ENCODE results near the gene HMCES.

DNA sequence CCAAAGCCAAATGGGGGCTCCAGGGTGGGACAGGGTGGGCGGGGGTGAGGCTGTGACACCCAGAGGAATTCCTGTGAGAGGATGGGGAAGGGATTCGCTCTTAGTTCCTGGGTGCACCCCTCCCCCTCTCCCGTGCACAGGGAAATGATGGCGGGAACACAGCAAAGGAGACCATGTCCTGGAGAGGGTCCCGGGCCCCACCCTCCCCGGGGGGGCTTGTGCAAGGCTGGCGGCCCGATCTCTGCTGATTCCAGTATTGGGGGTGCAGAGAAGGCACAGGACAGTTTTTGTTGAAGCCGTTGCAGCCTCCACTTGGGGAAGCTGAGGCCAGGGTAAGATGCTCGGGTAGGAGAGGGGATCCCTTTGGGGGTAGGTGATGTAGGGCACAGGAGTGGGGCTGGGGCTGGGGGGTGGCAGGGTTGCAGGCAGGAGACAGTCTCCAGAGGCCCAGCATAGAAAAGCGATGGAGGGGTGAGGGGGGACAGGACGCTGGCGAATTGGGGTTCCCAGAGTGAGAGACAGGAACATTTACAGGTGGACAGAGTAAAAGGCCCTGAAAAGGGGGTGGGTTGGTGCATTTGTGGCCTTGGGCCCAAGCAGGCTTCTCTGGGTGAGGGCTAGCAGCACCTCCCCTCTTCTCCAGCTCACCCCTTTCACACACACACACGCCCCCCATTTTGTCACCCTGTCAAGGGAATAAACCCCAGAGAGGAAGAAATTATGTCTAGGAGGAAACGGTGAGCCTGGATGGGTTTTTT is 38.5 kb downstream of the HMCES start:
- TF ChIP-seq POLR2A (IDR thresholded peaks at IDR 0.05): no peak
- TF ChIP-seq, protein P1, sequence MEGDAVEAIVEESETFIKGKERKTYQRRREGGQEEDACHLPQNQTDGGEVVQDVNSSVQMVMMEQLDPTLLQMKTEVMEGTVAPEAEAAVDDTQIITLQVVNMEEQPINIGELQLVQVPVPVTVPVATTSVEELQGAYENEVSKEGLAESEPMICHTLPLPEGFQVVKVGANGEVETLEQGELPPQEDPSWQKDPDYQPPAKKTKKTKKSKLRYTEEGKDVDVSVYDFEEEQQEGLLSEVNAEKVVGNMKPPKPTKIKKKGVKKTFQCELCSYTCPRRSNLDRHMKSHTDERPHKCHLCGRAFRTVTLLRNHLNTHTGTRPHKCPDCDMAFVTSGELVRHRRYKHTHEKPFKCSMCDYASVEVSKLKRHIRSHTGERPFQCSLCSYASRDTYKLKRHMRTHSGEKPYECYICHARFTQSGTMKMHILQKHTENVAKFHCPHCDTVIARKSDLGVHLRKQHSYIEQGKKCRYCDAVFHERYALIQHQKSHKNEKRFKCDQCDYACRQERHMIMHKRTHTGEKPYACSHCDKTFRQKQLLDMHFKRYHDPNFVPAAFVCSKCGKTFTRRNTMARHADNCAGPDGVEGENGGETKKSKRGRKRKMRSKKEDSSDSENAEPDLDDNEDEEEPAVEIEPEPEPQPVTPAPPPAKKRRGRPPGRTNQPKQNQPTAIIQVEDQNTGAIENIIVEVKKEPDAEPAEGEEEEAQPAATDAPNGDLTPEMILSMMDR (IDR thresholded peaks at IDR 0.05): no peak

Data from right lobe of liver (tissue), 4 donors.